SK-N-MC (cell line): Measurements from ENCODE around the gene TASP1.
"Not testable (repeated sequence)": the region's sequence is repeated elsewhere in the genome, so short reads cannot be mapped to it uniquely, and the experiment has no call there.

Experiments used
- DNase-seq: peaks from one replicate; pipeline ENCODE4 v3.0.0-alpha.2; 2011; ENCODE audit warnings: low read depth, low spot score
- H3K27ac ChIP-seq: fragments of 200-600 bp; sonication (generic); 2 replicates; pipeline ENCODE4 v1.5.1; 2016; ENCODE audit warnings: mixed run types
- H3K36me3 ChIP-seq: fragments of 200-600 bp; sonication (generic); 2 replicates; pipeline ENCODE4 v1.6.1; 2017; ENCODE audit warnings: antibody characterized with exemption, low read length, mixed read lengths; ENCODE audit not compliant: insufficient read depth
- H3K4me3 ChIP-seq: fragments of 200-600 bp; sonication (generic); 2 replicates; pipeline ENCODE4 v1.5.1; 2016
- H3K9ac ChIP-seq: fragments of 200-600 bp; sonication (generic); 2 replicates; pipeline ENCODE4 v1.8.0; 2017; ENCODE audit warnings: mixed run types, mixed read lengths; ENCODE audit not compliant: insufficient read length
- H3K9me3 ChIP-seq: fragments of 200-600 bp; sonication (generic); 2 replicates; pipeline ENCODE4 v1.6.1; 2017; ENCODE audit warnings: low read depth, mild to moderate bottlenecking, antibody characterized with exemption, low read length, moderate library complexity, mixed read lengths
- EZH2 ChIP-seq: fragments of 200-600 bp; sonication (generic); IDR thresholded peaks from one replicate; pipeline ENCODE4 v1.6.1; 2017; ENCODE audit warnings: antibody characterized with exemption
- FOXP2 ChIP-seq: optimal IDR thresholded peaks from 2 replicates; pipeline ENCODE3; 2011; ENCODE audit warnings: mild to moderate bottlenecking, moderate library complexity; ENCODE audit not compliant: insufficient read depth; ENCODE audit errors: extremely low read length, control extremely low read depth
- POLR2AphosphoS5 ChIP-seq: IDR thresholded peaks from 2 replicates; pipeline ENCODE4 v1.6.1; 2012; ENCODE audit warnings: mild to moderate bottlenecking, low read depth, low read length, borderline replicate concordance

The TASP1 gene

DNA sequence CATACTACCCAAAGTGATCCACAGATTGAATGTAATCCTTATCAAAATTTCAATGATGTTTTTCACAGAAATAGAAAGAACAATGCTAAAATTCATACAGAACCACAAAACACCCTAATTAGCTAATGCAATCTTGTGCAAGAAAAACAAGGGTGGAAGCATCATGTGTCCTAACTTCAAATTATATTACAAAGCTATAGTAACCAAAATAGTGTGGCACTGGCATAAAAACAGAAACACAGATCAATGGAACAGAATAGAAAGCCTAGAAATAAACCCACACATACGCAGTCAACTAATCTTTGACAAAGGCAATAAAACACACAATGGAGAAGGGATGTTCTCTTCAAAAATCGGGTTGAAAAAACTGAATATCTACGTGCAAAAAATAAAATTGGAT is 131.1 kb downstream of the TASP1 start:
- H3K27ac ChIP-seq = no peak overlapping the region
- no peak for TF ChIP-seq EZH2
- no peak for TF ChIP-seq FOXP2
- no peak for TF ChIP-seq POLR2AphosphoS5
- no peak overlapping the region for H3K4me3 ChIP-seq
- H3K9me3 ChIP-seq = peaks cover 10% of the 10 kb centered on the region; the same call in 1 of the 2 replicates
- DNase-seq = no peak
- no peaks in the 10 kb centered on the region for H3K36me3 ChIP-seq
- H3K9ac ChIP-seq = no peak overlapping the region

GRCh38 chr20:13501500-13501899 is 137.2 kb downstream of the TASP1 start:
- Histone ChIP-seq H3K36me3 (no peaks in the 10 kb centered on the region), H3K27ac (no peak overlapping the region), H3K9ac (no peak overlapping the region), H3K4me3 (no peak overlapping the region), H3K9me3 (peaks cover 8% of the 10 kb centered on the region; the same call in 1 of the 2 replicates)
- TF ChIP-seq POLR2AphosphoS5 (no peak), FOXP2 (no peak), EZH2 (no peak)
- no peak for DNase-seq

GRCh38 chr20:13494019-13494418 is 144.7 kb downstream of the TASP1 start:
- Histone ChIP-seq H3K9me3 (no peaks in the 10 kb centered on the region), H3K4me3 (no peak overlapping the region), H3K9ac (no peak overlapping the region), H3K36me3 (no peaks in the 10 kb centered on the region), H3K27ac (no peak overlapping the region)
- TF ChIP-seq POLR2AphosphoS5 = no peak
- no peak for TF ChIP-seq FOXP2
- no peak for TF ChIP-seq EZH2
- DNase-seq = no peak

- no peak overlapping the region for H3K9ac ChIP-seq
- no peak overlapping the region for H3K4me3 ChIP-seq
- H3K36me3 ChIP-seq = no peaks in the 10 kb centered on the region
- no peak for TF ChIP-seq POLR2AphosphoS5
- no peak for TF ChIP-seq FOXP2
- no peak for TF ChIP-seq EZH2
- no peak overlapping the region for H3K27ac ChIP-seq
- H3K9me3 ChIP-seq = no peaks in the 10 kb centered on the region
- DNase-seq = no peak
Observed at GRCh38 chr20:13493143-13493542, 145.6 kb downstream of the TASP1 start.

- H3K9ac ChIP-seq = no peak overlapping the region
- TF ChIP-seq EZH2 (no peak), POLR2AphosphoS5 (no peak), FOXP2 (no peak)
Observed at GRCh38 chr20:13492001-13492481, 146.7 kb downstream of the TASP1 start.

GRCh38 chr20:13487202-13487601 is 151.5 kb downstream of the TASP1 start:
- no peak overlapping the region for H3K9ac ChIP-seq
- H3K4me3 ChIP-seq = no peak overlapping the region
- no peak overlapping the region for H3K27ac ChIP-seq
- no peak for TF ChIP-seq POLR2AphosphoS5
- TF ChIP-seq FOXP2 = no peak
- no peak for TF ChIP-seq EZH2
- no peak for DNase-seq
- H3K9me3 ChIP-seq = no peaks in the 10 kb centered on the region
- H3K36me3 ChIP-seq = peaks cover 7% of the 10 kb centered on the region; the same call in 1 of the 2 replicates

More at GRCh38 chr20:13492001-13492481, 146.7 kb downstream of the TASP1 start:
- H3K27ac ChIP-seq = no peak overlapping the region
- no peaks in the 10 kb centered on the region for H3K9me3 ChIP-seq
- no peaks in the 10 kb centered on the region for H3K36me3 ChIP-seq
- H3K4me3 ChIP-seq = no peak overlapping the region
- no peak for DNase-seq

- no peaks in the 10 kb centered on the region for H3K9me3 ChIP-seq
- no peak for TF ChIP-seq POLR2AphosphoS5
- TF ChIP-seq EZH2 = no peak
- no peak for TF ChIP-seq FOXP2
- H3K4me3 ChIP-seq = no peak overlapping the region
- DNase-seq = no peak
- no peak overlapping the region for H3K27ac ChIP-seq
- H3K36me3 ChIP-seq = peaks cover 12% of the 10 kb centered on the region; the same call in 1 of the 2 replicates
- no peak overlapping the region for H3K9ac ChIP-seq
Observed at GRCh38 chr20:13486694-13487093, 152.0 kb downstream of the TASP1 start.

- TF ChIP-seq FOXP2 (no peak), EZH2 (no peak)
- H3K4me3 ChIP-seq = no peak overlapping the region
- no peaks in the 10 kb centered on the region for H3K9me3 ChIP-seq
- DNase-seq = no peak
- no peak overlapping the region for H3K9ac ChIP-seq
- H3K27ac ChIP-seq = no peak overlapping the region
- H3K36me3 ChIP-seq = peaks cover 20% of the 10 kb centered on the region
Observed at GRCh38 chr20:13485576-13485975, 153.2 kb downstream of the TASP1 start.

DNA sequence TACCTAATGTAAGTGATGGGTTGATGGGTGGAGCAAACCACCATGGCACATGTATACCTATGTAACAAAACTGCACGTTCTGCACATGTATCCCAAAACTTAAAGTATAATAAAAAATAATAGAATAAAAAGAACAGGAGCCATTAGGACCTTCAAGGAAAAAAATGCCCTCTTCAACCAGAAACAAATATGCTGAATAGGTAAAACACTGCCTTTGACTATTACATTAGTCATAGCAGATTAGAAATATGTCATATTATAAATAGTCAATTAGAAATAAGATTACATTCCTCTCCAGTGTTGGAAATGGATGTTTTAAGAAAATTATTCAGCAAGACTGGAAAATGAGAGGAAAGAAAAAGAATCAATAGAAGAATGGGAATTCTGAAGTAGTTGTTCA is 153.7 kb downstream of the TASP1 start:
- H3K36me3 ChIP-seq = peaks cover 24% of the 10 kb centered on the region
- not testable (repeated sequence) for DNase-seq, H3K9ac ChIP-seq, H3K27ac ChIP-seq, H3K4me3 ChIP-seq, H3K9me3 ChIP-seq

DNA sequence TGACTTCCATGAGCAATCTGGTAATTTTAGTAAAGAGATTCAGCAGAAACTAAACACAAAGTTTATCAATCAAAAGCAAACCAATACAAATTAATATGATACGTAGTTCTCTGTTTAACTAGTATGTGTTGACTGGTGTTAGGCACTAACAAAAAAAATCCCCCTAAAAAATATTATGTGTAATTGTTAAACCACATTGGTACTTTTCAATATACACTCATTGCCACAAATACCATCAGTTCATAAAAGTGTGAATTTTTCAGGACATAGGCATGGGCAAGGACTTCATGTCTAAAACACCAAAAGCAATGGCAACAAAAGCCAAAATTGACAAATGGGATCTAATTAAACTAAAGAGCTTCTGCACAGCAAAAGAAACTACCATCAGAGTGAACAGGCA is 155.3 kb downstream of the TASP1 start:
- H3K27ac ChIP-seq, H3K4me3 ChIP-seq, H3K9ac ChIP-seq, DNase-seq, H3K9me3 ChIP-seq: not testable (repeated sequence)
- peaks cover 24% of the 10 kb centered on the region for H3K36me3 ChIP-seq
